BJ (cell line): Measurements from ENCODE around the gene LTF. TPM values are rescaled to one million over a fixed set of nuclear protein-coding genes. Genes with fewer than 3 reads are reported as not detected.
"Not testable (repeated sequence)": the region's sequence is repeated elsewhere in the genome, so short reads cannot be mapped to it uniquely, and the experiment has no call there.

Experiments used
- CTCF ChIA-PET: fragments of 350-600 bp; formaldehyde crosslinking; extraction: SDS; loops from one replicate; lab custom pipeline; 2021; ENCODE audit warnings: antibody characterized with exemption, inconsistent platforms; lab: Yijun Ruan, JAX
- POLR2A ChIA-PET: fragments of 300-600 bp; sonication (Branson Sonifier 250); formaldehyde crosslinking; extraction: SDS; loops from one replicate; lab custom pipeline; 2021; ENCODE audit warnings: antibody characterized with exemption; lab: Charles Lee
- DNase-seq: peaks from one replicate; pipeline ENCODE4 v3.0.0-alpha.2; 2011; ENCODE audit warnings: low read depth
- H3K27me3 ChIP-seq: 2 replicates; pipeline ENCODE4 v1.6.0; 2011; ENCODE audit warnings: low read length; ENCODE audit not compliant: control insufficient read depth, insufficient read depth
- H3K36me3 ChIP-seq: 2 replicates; pipeline ENCODE4 v1.5.1; 2011; ENCODE audit warnings: low read length; ENCODE audit not compliant: control insufficient read depth, insufficient read depth
- H3K4me3 ChIP-seq: 2 replicates; pipeline ENCODE4 v1.5.1; 2011; ENCODE audit warnings: low read depth, mild to moderate bottlenecking, control low read depth, low read length
- CTCF ChIP-seq: IDR thresholded peaks from 2 replicates; pipeline ENCODE4 v1.5.1; 2011; ENCODE audit warnings: low read depth, mild to moderate bottlenecking, control low read depth, inconsistent platforms, low read length, moderate library complexity; ENCODE audit not compliant: insufficient read depth
- polyA plus RNA-seq: library from polyadenylated mRNA; depleted of rRNA; stranded (reverse); fragments of >200 nt; gene quantifications from 2 replicates; pipeline ENCODE4 v1.2.3, GENCODE V29; 2011

The LTF gene
- polyA plus RNA-seq, 1 experiment: not detected

DNA sequence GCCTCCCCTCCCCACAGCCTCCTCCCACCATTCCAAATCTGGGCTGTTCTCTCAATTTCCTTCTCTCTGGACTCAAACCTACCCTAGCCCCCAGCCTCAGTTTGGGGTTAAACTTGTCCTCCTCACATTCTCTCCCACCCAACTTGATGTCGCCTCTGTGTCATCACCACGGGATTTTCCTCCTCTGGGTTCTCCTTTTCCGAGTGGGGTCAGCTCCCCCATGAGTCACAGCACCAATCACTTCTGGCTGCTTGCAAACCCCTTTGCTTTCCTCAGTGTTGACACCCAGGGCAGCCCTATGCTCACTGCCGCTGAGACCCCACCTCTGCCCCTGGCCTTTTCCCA is 58.3 kb downstream of the LTF start:
- no peak for TF ChIP-seq CTCF
- H3K4me3 ChIP-seq: no peak overlapping the region
- CTCF ChIA-PET: interaction anchor here (3.1 kb wide), 1 partner anchor 7 kb away, joined by 11 read pairs; no protein-coding TSS in a partner anchor
- POLR2A ChIA-PET: no interaction called here
- no peak for DNase-seq
- no peaks in the 10 kb centered on the region for H3K36me3 ChIP-seq
- no peaks in the 10 kb centered on the region; the same call in 1 of the 2 replicates for H3K27me3 ChIP-seq

GRCh38 chr3:46405301-46406019 is 59.2 kb downstream of the LTF start:
- no peak for TF ChIP-seq CTCF
- ChIA-PET POLR2A (no interaction called here), CTCF (no interaction called here)

DNA sequence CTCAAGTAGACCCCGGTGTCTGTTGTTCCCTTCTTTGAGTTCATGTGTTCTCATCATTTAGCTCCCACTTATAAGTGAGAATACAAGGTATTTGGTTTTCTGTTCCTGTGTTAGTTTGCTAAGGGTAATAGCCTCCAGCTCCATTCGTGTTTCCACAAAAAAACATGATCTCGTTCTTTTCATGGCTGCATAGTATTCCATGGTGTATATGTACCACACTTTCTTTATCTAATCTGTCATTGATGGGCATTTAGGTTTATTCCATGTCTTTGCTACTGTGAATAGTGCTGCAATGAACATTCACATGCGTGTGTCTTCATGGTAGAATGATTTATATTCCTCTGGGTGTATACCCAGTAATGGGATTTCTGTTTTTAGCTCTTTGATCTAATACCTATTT is 61.8 kb downstream of the LTF start:
- DNase-seq, H3K4me3 ChIP-seq, H3K27me3 ChIP-seq, POLR2A ChIA-PET, H3K36me3 ChIP-seq: not testable (repeated sequence)
- CTCF ChIA-PET: interaction anchor here (0.9 kb wide), 1 partner anchor 25 kb away, joined by 3 read pairs; no protein-coding TSS in a partner anchor

More at GRCh38 chr3:46405301-46406019, 59.2 kb downstream of the LTF start:
- H3K4me3 ChIP-seq: no peak overlapping the region
- DNase-seq: no peak
- no peaks in the 10 kb centered on the region for H3K36me3 ChIP-seq
- peaks cover 1% of the 10 kb centered on the region; the same call in 1 of the 2 replicates for H3K27me3 ChIP-seq

GRCh38 chr3:46401579-46401978 is 63.1 kb downstream of the LTF start:
- Histone ChIP-seq H3K36me3 (no peaks in the 10 kb centered on the region), H3K27me3 (peaks cover 1% of the 10 kb centered on the region), H3K4me3 (no peak overlapping the region)
- ChIA-PET POLR2A (no interaction called here), CTCF (no interaction called here)
- DNase-seq: no peak
- no peak for TF ChIP-seq CTCF

DNA sequence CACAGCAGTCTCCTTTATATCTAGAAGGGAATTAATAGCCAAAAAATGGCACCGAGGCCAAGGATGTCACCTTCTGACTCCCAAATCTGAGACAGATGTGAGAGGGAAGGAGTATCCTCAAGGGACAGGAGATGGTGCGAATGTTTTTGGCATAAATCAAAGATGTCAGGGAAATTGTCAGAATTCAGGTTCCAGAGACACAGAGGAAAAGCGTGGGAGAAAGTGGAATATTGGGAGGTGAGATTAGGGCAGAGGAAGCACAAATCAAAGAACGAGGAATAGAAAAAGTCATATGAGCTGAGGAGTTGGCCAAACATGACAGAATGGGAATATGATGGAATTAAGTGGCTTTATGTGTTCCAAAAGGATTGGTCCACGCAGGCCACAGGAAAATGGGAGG is 63.9 kb downstream of the LTF start:
- ChIA-PET POLR2A (no interaction called here), CTCF (interaction anchor here (1.7 to 2.0 kb wide), 2 partner anchors 22 to 48 kb away, joined by 3 to 7 read pairs; no protein-coding TSS in a partner anchor)
- Histone ChIP-seq H3K36me3 (no peaks in the 10 kb centered on the region), H3K27me3 (peaks cover 1% of the 10 kb centered on the region), H3K4me3 (no peak overlapping the region)
- TF ChIP-seq CTCF: no peak
- no peak for DNase-seq
